HG02884 (cell line): ENCODE data around the gene AFTPH.

ENCODE experiments used
- ATAC-seq: cut with Tn5 transposase; IDR thresholded peaks from one replicate; pipeline ENCODE4 v1.9.1; 2021; ENCODE audit warnings: mild to moderate bottlenecking, moderate library complexity; ENCODE audit not compliant: unreplicated experiment

The AFTPH gene

GRCh38 chr2:64523666-64524603, at the start of gene AFTPH:
TSS of gene AFTPH (plus strand) at chr2:64524328. CDS start at chr2:64551475, 27,147 bp downstream.
- ATAC-seq = peak; percentile 78

- ATAC-seq = no peak
These were observed 49.5 kb upstream of the AFTPH start for GRCh38 chr2:64474636-64475035.

DNA sequence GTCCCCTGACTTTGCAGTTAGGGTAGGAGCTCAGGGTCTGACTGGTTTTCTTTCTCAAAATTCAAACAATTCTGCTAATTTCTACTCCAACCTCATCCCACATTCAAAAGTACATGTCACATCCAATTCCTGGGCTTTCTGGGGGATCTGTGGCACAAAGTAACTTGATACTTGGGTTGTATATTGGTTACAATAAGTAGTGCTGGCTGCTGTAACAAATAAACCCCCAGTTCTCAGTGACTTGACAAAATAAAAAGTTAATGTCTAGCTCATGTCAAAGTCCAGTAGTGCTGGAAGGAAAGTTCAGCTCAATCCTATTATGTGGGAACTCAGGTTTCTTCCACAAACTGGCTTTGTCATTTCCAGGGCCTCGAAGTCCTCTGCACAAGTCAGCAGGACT, 47.1 kb upstream of the AFTPH start:
- no peak for ATAC-seq

- ATAC-seq = no peak
These were observed 46.1 kb upstream of the AFTPH start for GRCh38 chr2:64477979-64478378.

DNA sequence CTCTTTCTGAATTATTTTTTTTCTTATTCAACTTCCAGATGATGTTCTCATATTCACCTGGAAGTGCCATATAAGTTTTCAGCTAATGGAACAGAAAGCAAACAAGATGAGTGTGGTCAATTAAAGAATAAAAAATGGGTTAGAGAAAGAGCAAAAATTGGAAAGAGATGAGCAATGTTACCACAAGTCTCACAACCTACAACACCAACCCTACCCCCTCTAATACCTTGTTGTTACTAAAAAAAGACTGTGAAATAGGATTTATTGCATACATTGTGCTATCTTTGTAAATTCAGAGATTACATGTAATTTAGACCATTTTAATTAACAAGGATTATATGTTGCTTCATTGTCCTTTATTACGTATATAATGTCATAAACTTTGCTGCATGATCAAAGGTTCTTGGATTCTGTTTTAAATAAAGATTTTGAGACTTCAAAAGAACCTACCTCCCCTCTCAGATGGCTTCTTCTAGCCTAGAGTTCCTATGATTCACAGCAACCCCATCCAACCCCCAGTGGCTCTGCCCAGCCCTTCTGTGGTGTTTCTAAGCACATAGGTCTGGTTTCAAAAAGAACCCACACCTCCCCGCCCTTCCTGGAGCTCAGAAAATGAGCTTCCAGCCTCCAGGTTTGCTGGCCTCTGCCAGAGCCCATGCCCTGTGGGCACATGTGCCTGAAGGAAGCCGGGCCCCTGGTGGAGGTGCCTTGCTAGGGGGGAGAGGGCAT, 45.5 kb upstream of the AFTPH start:
- no peak for ATAC-seq

GRCh38 chr2:64479259-64480117, 44.6 kb upstream of the AFTPH start:
- ATAC-seq = no peak

DNA sequence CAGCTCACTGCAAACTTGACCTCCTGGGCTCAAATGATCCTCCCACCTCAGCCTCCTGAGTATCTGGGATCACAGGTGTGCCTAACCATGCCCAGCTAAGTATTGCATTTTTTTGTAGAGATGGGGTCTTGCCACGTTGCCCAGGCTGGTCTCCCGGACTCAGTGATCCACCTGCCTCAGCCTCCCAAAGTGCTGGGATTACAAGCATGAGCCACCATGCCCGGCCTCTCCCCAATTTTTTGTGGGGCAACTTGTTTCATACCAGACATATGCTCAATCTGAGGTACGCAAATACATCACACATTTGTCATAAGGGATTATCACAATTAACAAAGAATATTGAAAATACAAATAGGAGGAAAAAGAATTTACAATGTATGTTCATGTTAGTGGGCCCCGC, 42.5 kb upstream of the AFTPH start:
- ATAC-seq = no peak

- ATAC-seq = no peak
These were observed 41.9 kb upstream of the AFTPH start for GRCh38 chr2:64482243-64482642.

GRCh38 chr2:64482765-64483504, 41.2 kb upstream of the AFTPH start:
- ATAC-seq = no peak

- no peak for ATAC-seq
These were observed 38.8 kb upstream of the AFTPH start for GRCh38 chr2:64485331-64485730.

DNA sequence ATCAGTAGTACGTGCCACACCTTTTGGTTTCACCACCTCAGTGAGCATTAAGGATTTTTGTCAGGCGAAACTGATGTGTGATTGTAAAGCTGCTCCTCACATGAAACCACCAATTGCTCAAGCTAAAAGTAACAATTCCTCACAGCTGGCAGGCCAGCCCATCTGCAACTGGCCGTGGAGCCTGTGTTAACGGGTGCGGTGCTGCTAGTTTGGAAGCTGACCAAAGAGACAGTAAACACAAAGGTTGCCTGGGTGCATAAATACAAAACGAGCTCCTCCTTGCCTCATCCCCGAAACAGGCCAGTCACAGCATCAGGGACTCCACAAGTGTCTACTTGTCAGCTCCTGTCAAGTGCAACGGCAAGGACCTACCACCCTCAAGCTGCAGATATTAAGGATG, 38.2 kb upstream of the AFTPH start:
- ATAC-seq = no peak

GRCh38 chr2:64487256-64488049, 36.7 kb upstream of the AFTPH start:
- ATAC-seq = no peak

- no peak for ATAC-seq
These were observed 35.8 kb upstream of the AFTPH start for GRCh38 chr2:64488050-64488974.

DNA sequence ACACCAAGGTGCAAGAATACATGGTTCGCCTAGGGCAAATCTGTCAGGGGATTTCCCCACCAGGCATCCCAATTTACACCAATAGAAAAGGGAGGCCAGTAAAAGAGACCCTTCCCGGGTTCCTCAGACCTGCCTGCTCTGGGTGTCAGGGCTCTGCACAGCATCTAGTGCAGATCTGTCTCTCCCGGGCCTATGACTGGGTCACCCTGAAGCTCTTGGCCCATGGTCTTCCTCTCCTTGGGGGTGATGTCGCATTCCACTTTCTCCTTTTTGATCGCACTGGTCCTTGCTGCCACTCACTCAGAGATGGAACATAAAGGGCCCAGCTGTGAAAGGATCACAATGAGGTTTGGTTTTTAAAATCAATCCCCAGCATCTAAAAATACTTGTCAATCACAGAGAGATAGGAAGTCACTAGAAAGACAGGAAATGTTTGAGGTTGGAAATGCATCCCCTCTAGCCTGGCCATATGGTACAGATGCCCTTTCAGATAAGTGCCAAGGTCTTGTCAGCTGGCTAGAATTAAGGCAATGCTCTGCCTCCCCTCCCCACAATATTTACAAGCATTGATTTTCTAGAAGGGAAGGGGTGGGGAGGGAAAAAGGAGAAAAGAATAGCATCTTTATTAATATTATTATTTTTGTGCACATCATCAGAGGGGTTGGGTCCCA, 34.9 kb upstream of the AFTPH start:
- ATAC-seq = no peak

GRCh38 chr2:64491426-64491825, 32.7 kb upstream of the AFTPH start:
- no peak for ATAC-seq

- ATAC-seq = no peak
These were observed 31.9 kb upstream of the AFTPH start for GRCh38 chr2:64492272-64492671.

GRCh38 chr2:64492821-64493220, 31.3 kb upstream of the AFTPH start:
- ATAC-seq = no peak

DNA sequence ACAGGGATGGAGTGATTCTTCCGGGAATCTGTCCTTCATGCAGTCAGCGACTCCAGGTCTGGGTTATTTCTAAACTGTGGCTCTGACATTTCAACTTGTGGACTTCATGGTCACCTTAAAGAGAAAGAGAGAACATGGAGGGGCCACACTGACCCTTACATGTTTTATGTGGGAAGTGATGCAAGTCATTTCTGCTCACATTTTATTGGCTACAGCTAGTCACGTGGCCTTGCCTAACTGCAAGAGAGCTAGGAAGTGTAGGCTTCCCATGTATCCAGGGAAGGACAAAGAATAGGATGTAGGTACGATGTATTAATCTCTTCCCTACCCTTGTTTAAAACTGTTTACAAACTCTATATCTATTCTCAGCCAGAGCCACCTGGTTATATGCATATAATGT, 30.3 kb upstream of the AFTPH start:
- ATAC-seq = no peak
